H1 (cell line): ENCODE measurements around the gene FMNL1. TPM values are rescaled to one million over a fixed set of nuclear protein-coding genes. Genes with fewer than 3 reads are reported as not detected.

ENCODE experiments used
- HDAC2 ChIP-seq, 2 experiments: fragments of 300-600 bp in 1 of 2; sonication (generic) in 1 of 2; IDR thresholded peaks; 2 replicates each; pipeline ENCODE4 v1.6.1; 2011 to 2012; ENCODE audit warnings: low read depth in 2 of 2, low read length in 2 of 2, mild to moderate bottlenecking in 2 of 2, moderate library complexity in 2 of 2, borderline replicate concordance in 1 of 2, inconsistent platforms in 1 of 2
- KDM4A ChIP-seq: IDR thresholded peaks from one replicate; pipeline ENCODE4 v1.7.1; 2012; ENCODE audit warnings: low read depth, mild to moderate bottlenecking, moderate library complexity, low read length, inconsistent platforms; ENCODE audit not compliant: severe bottlenecking
- RNF2 ChIP-seq: fragments of 200-900, 300-1000 bp; sonication (generic); IDR thresholded peaks from 2 replicates; pipeline ENCODE4 v1.7.1; 2016; ENCODE audit warnings: borderline replicate concordance, low read depth, mild to moderate bottlenecking, antibody characterized with exemption, low read length; ENCODE audit not compliant: poor library complexity, severe bottlenecking; ENCODE audit errors: missing control alignments
- SIN3A ChIP-seq, 2 experiments: IDR thresholded peaks in 1 of 2; conservative IDR thresholded peaks in 1 of 2; 2 replicates each; pipeline ENCODE4 v1.6.1; 2011 to 2012; ENCODE audit warnings: low read length in 2 of 2, improper control_type of control experiment in 1 of 2, low read depth in 1 of 2, mild to moderate bottlenecking in 1 of 2
- SP1 ChIP-seq: IDR thresholded peaks from 2 replicates; pipeline ENCODE4 v1.6.1; 2011; ENCODE audit warnings: low read depth, low read length
- SRF ChIP-seq: IDR thresholded peaks from 2 replicates; pipeline ENCODE4 v1.6.1; 2011; ENCODE audit warnings: mild to moderate bottlenecking, low read depth, low read length, moderate library complexity
- polyA plus RNA-seq, 7 experiments: library from polyadenylated mRNA; depleted of rRNA in 3 of 7; stranded (reverse) in 5 of 7; unstranded in 2 of 7; fragments of >200 nt in 5 of 7; fragments of 200-250 nt in 2 of 7; gene quantifications; 1 replicate in 5 of 7; 2 replicates in 1 of 7; 4 replicates in 1 of 7; pipeline versions ENCODE4 v1.2.1 to v1.2.3, GENCODE V29; 2011 to 2013; ENCODE audit warnings: missing spikeins in 2 of 7, mixed read lengths in 2 of 7
- total RNA-seq: library from RNA; stranded (reverse); fragmentation: NEBNext Ultra II Directional; extraction: Animal tissue kit (Norgen Biotek cat#: 25700); gene quantifications from 2 replicates; pipeline ENCODE4 v1.2.1, GENCODE V29; 2021
- TF ChIP-seq, protein P1 (sequence below): IDR thresholded peaks from 2 replicates; pipeline ENCODE4 v1.6.1; 2011; ENCODE audit warnings: low read length, improper control_type of control experiment

FMNL1 gene
- total and polyA plus RNA-seq, 2 of the 8 experiments (the other 6 are each of a cell fraction or from before 2014, with no cell fraction given), result 2.5 to 8.6 TPM

- TF ChIP-seq RNF2, result no peak
- no peak for TF ChIP-seq KDM4A
- TF ChIP-seq SP1, result no peak
- TF ChIP-seq, protein P1, sequence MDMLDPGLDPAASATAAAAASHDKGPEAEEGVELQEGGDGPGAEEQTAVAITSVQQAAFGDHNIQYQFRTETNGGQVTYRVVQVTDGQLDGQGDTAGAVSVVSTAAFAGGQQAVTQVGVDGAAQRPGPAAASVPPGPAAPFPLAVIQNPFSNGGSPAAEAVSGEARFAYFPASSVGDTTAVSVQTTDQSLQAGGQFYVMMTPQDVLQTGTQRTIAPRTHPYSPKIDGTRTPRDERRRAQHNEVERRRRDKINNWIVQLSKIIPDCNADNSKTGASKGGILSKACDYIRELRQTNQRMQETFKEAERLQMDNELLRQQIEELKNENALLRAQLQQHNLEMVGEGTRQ, result no peak
- TF ChIP-seq SRF, result no peak
- no peak for TF ChIP-seq SIN3A (conservative IDR thresholded peaks at IDR 0.05 in 1 of 2, IDR thresholded peaks at IDR 0.05 in 1 of 2; ENCODE audit: low read depth in 1 of 2, low read length in 2 of 2)
- TF ChIP-seq HDAC2 (IDR thresholded peaks at IDR 0.05; ENCODE audit: borderline replicate concordance in 1 of 2, low read depth in 2 of 2, low read length in 2 of 2), result no peak
These were observed 43.3 kb downstream of the FMNL1 start (continued) for GRCh38 chr17:45264988-45265387.
